NCI-H128 (cell line): ENCODE measurements around the gene OR51I2.

Source experiments
- DNase-seq: peaks from one replicate; lab custom pipeline; 2025; ENCODE audit not compliant: unreplicated experiment; lab: John Stamatoyannopoulos, UW

The OR51I2 gene

DNA sequence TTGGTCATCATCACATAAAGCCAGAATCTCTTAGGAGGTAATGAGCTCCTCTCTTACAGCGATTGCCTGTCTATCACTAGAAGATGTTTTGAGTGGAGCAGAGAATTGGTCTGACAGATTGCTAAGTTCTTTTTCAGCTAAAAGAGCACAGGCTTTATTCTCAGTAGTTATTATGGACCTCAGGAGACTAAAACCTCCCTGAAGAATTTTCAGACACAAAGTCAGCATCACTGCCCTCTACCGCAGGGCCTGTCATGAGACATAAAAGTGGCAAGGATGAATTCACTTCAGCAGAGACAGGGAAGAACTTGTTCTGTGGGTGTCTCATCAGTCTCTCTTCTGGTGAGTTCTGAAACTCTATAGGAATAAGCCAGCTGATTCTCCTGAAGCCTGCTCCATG is at the start of gene OR51I2:
OR51I2 (plus strand) TSS at position 301 of the 400 bp plus-strand sequence. CDS start 4,166 bp downstream, outside the sequence.
- DNase-seq: no peak

DNA sequence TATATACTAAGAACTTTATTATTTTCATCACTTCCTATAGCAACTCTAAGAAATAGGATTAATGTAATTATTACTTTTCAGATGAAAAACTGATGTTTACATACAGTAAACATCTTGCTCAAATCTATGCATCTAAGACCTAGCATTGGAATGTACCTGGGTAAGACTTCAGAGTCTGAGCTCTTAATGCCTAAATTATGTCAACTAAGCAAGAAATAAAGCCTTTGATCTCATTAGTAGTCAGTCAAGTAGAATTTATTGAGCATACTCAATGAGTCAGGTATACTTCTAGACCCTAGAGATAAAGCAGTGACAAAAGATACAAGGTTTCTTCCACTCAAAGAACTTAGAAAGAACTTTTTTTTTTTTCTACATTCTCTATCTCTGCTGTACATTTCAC is 44.0 kb upstream of the OR51I2 start:
- DNase-seq: no peak

DNA sequence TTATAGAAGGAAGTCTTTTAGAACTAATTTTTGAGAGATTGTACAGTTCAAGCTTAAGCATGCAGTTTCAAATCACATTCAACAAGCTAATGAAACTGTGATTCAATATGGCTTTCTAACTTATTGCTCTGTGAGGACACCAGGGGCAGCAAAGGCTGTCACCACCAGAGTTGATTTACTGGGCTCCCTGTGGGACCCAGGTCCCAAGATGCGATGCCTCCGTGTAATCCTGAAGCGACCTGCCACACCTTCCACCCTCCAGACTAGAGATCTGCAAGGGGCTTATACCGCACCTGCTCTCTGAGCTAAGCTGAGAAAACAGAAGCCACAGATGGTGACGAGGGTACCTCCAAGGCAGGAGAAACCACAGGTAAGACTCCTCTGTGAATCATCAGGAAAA is 28.1 kb upstream of the OR51I2 start:
- no peak for DNase-seq

DNA sequence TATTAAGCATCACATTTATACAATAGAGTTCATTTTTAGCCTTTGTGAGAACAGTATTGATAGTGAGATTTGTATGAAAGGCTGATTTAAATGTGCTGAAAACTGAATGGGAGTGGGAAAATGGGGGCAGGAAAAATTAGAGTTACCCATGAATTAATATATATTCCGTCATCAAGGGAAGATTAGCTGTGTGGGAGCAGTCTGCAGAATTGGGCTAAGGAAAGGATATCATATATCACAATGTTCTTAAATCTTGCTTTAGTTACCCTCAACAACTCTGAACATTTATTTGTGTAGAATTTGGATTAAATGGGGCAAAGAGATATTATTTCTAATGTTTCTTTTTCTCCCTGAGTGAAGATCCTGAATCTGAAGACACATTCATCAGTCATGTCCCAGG is 27.3 kb upstream of the OR51I2 start, which contains the start of gene OR51Q1:
OR51Q1 (plus strand) TSS at position 301 of the 400 bp plus-strand sequence; CDS start at position 391, 90 bp downstream.
- no peak for DNase-seq

GRCh38 chr11:5423131-5423530 is 26.0 kb upstream of the OR51I2 start:
- DNase-seq: no peak

DNA sequence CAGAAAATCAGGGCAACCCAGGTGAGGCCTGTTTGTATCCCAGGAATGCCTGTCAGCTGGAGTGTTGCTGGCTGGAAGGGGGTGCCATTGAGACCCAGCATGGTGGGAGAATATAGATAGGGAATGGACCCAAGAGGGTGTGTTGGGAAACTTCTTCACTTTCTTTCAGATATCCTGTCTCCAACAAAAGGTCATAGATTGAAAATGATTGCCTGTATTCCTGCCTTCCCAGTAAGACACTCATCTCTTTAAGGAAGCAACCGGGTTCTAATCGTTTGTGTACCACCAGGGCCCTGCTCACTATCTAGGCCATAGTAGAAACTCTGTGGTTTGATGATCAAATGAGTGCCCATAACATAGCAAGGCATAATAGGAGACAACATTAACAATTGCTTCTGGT is 7.7 kb upstream of the OR51I2 start, which contains the start of gene OR51I1:
OR51I1 (minus strand) TSS at position 101 of the 400 bp plus-strand sequence; CDS start at position 101, 0 bp downstream.
- no peak for DNase-seq

- DNase-seq: no peak
These were observed 5.2 kb upstream of the OR51I2 start for GRCh38 chr11:5443835-5444393.

DNA sequence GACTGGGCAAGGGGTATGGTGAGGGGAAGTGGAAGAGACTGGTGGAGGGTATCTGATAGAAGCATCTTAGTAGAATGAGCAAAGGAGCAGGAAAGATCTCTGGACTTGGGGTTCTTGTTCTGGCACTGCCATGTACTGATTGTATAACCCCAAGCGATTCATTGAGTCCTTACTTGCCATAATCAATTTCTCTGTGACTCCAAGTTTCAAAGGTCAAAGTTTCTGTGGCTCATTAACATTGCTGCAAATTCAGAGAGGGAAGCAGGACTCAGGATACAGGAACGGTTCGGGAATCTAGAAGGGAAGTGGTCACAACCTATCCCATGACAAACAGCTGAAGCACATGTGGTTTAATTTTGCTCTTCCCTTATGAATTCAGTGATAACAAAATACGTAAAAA is 309 bp downstream of the OR51I2 start:
- no peak for DNase-seq

- DNase-seq: no peak
These were observed 12.0 kb downstream of the OR51I2 start for GRCh38 chr11:5460983-5461621.

GRCh38 chr11:5467527-5467926 is 18.4 kb downstream of the OR51I2 start:
- DNase-seq: no peak

DNA sequence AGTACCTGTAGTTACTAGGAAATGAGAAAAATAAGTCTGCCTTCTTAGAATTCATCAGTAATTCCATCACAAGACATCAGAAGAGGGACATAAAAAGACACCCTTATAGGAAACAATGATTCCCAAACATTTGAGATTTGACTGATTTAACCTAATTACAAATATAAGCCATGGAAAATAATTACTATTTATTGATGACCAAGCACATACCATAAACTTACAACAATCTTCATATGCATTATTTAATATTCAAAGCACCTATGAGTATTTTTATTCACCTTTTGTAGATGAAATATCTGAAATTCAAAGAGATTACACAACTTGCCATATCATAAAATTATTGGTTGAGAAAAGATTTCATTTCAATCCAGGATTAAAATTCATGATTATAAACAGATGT is 24.8 kb downstream of the OR51I2 start:
- no peak for DNase-seq

DNA sequence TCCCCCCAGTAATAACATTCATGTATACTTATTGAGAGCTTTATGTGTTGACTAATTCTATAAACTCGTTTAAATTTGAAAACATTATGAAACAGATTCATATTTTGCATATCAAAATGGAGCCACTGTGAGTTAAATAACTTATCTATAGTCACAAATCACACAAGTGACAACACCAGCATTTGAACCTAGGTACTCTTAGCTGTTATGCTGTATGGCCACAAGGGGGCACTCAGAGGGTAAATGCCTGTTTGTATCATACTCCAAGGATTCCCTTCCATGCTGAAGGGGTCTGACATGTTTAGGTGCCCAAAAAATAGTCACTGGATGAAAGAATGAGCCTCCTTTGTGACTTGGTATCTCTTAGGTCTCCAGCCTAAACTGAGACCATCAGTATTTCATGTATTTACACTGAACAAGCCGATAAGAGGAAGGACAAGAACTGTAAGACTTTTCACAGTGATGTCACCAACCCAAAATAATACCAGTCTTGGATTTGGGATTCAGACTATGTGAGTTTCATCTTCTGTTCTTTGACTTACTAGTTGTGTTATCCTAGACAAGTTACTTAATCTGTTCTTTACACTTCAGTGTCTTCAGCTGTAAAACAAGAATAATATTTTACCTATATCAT is 27.2 kb downstream of the OR51I2 start:
- no peak for DNase-seq

GRCh38 chr11:5486003-5486402 is 36.9 kb downstream of the OR51I2 start:
- DNase-seq: no peak

DNA sequence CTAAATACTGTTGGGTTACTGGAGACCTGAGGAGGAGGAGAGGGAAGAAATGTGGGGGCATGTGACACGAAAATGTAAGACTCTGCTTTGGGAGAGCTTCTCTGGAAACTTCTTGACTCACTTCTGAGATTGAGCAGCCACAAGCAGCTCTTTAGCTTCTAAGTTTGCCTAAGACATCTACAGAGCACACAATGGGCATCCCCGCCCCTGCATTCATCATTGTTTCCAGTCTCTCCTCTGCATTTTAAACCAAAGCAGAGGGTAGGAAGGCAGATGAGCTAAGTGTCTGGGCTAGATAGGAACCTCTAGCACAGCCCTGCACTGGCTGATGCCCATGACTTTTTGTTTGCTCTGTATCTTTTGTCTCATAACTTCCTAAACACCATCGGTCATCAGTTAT is 37.3 kb downstream of the OR51I2 start:
- DNase-seq: no peak

DNA sequence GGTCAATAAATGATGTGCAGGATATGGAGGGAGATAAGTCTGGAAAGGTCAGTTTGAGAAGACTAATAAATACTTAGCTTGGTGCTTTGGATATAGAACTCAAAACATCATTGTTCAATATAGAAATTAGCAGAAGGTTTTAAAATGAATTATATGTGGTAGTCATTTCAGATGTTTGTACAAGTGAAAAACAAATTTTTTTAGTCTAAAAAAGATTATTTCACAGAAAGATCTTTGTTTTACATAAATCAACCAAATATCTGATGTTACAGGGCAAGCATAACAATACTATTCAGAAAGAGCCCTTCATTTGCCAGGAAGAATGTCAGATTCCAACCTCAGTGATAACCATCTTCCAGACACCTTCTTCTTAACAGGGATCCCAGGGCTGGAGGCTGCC is 39.3 kb downstream of the OR51I2 start, which contains the start of gene OR52D1:
OR52D1 (plus strand) TSS at position 301 of the 400 bp plus-strand sequence; CDS start at position 323, 22 bp downstream.
- no peak for DNase-seq

- no peak for DNase-seq
These were observed 39.8 kb downstream of the OR51I2 start for GRCh38 chr11:5488798-5489399.

- DNase-seq: no peak
These were observed 40.6 kb downstream of the OR51I2 start for GRCh38 chr11:5489576-5490357.

DNA sequence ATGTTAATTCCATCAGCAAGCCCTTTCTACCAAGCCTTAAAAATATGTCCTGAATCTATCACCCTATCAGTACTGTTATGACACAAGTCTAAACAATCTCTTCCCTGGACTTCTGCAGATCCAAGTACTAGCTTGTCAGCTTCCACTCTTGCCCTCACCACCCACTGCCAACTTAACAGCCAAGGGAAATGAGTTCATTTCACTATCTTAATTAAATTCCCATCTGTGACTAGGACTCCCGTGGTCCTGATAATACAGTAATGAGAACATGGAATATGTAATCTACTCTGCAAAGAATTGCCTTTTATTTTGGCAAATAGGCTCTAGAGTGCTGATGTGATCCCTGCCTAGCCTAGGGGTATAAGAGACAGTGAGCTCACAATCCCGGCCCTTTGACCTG is 50.5 kb downstream of the OR51I2 start:
- no peak for DNase-seq

GRCh38 chr11:5500393-5500801 is 51.3 kb downstream of the OR51I2 start:
- DNase-seq: no peak

GRCh38 chr11:5504403-5504921 is 55.3 kb downstream of the OR51I2 start:
- DNase-seq: no peak
